Embryonic facial prominence (tissue), 1 donor: ENCODE data around the gene P2RY12.

ENCODE experiments used
- DNase-seq: peaks from one replicate; pipeline ENCODE4 v3.0.0-alpha.2; 2016; ENCODE audit errors: extremely low spot score

The P2RY12 gene

GRCh38 chr3:151346292-151346691, 38.3 kb downstream of the P2RY12 start:
- DNase-seq: no peak

DNA sequence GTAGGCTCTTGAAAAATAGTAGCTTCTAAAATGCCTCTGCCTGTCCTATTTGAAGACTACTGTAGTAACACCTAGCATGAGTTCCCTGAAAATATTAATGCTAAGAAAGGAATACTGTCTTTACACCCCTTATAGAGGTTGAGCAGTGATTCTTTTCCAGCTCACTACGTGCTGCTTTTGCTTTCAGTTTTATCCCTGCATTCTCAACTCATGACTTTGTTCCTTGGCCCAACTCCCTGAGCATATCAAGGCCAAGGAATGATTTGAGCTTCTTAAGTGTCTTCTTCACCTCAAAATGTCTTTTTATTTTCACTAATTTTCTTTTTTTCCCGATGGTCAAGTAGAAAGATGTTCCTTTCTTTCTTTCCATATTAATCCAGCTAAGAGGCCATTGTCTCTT, 38.7 kb downstream of the P2RY12 start:
- DNase-seq: no peak

- DNase-seq: no peak
These were observed 52.9 kb downstream of the P2RY12 start for GRCh38 chr3:151331696-151332095.

- DNase-seq: no peak
These were observed 53.7 kb downstream of the P2RY12 start for GRCh38 chr3:151330899-151331298.

DNA sequence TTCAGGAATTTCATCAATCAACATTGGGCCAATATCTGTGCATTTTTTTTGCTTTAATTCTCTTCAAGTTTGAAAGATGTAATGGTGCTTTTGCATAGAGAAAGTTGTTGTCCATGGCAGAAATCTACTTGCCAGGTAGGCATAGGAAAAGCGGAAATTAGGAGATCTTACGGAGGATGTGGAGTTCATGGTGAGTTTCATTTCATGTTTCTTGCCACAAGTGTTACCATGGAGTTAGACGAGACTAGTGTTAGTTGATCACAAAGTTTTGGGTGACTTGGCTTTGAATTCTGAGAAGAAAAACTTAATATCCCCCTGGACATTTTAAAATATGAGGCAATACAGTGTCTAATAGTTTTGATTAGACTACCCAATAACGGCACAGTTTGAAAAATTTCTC, 54.2 kb downstream of the P2RY12 start:
- DNase-seq: no peak

DNA sequence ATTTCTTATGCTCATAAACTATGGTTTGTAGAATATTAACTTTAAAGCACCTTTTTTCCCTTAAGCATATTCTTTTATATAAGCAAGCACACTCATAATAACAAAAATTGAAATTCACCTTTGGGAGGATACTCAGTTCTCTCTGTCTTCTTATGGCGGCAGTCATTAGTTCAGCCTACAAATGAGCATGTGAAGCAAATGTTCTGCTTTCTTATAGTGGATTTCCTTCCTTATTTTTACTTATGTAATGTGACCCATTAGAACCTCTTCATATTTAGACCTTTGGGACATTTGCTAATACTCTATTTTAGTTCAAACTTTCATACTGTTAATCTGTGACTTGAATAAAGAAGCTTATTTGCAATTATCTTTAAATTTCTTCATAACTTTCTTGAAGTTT, 55.2 kb downstream of the P2RY12 start, which contains the start of gene P2RY13:
Gene P2RY13 (minus strand): TSS at position 187 of the 400 bp plus-strand sequence. CDS start 21 bp downstream, at position 166.
- no peak for DNase-seq

DNA sequence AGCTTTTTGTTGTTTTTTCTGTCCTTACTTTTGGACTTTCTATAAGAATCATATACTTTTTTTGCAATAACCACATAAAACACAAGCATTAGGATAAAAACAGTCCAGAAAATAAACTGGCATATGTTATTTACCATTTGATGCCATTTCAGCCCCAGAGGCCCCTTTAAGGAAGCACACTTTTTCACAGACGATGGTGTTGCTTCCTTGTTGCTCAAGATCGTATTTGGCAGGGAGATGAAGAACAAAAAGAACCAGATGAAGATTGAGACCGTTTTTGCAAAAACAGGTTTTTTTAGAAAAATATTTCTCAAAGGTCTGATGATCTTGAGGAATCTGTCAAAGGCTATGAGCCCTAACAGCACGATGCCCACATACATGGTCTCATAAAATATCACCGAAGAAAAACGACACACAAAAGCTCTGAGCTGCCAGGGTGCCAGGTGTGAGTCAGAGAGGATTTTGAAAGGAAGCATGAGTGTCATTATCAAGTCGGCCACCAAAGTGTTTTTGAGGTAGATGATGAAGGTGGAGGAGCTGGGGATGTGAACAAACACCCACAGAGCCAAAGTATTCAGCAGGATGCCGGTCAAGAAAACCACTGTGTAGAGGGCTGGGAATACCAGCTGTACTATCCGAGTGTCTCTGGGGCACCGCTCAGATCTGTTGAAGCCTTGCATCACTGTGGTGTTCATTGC, 56.1 kb downstream of the P2RY12 start:
- no peak for DNase-seq

DNA sequence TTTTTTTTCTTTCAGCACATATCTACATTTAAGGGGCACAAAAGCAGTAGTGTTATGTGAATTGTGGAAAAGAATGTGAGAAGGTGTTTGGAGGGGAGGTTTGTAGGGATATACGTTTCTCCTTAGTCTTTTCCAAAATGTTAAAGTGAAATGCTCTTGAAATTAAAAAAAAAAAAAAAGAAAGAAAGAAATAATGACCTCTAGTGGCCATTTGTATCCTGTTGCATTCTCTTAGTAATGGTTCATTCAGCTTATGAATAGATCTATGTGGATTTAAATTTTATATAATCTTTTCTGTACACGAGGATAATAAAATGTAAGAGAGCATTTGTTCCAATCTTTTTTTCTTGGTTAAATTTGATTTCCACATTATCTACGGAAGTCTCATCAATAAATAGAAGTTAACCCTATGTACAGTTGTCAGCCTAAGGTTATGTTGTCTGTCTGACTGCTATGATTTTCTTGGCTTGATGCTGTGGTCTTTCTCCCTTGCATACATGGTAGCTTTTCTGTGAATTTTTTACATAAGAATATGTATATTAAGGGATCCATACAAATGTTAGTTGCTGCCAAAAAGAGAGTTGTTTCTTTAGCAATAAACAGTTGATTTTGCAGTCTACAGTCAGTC, 56.9 kb downstream of the P2RY12 start:
- no peak for DNase-seq

- DNase-seq: no peak
These were observed 62.0 kb downstream of the P2RY12 start for GRCh38 chr3:151322511-151322910.

- no peak for DNase-seq
These were observed 63.0 kb downstream of the P2RY12 start for GRCh38 chr3:151321526-151321925.

DNA sequence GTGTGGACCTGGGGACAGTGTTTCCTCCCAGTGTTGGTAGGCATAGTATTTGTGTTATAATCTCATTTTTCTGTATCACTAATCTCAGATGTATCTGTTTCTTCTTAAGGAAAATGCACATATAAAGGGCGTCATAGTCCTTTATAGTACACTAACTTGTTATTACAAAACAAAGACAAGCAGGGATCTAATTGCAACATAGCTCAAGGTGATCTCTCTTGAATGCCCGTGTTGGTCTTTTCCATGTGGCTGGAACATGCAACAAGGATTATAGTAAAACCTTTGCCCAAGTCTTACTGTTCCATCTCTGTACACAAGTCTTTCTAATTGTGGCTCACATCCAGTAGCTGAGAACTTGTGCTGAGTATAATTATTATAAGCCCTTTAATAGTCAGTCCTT, 64.4 kb downstream of the P2RY12 start:
- no peak for DNase-seq

DNA sequence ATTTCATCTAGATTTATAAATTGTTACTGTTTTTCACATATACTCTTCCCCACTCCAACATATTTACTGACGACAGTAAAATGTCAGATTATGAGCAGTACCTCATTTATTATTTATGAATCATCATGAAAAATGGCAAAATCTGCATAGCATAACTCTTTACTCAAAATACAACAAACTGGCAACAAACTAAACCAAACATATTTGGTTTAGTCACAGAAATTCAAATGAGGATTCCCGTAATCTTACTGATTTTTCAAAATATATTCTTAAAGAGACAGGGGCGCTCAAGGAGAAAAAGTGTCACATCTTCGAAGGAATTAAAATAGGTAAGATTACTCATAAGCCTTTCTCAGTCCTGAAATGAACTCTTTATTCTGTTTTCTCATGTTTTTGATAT, 64.9 kb downstream of the P2RY12 start:
- DNase-seq: no peak

GRCh38 chr3:151318991-151319390, 65.6 kb downstream of the P2RY12 start:
- DNase-seq: peak; percentile 12

DNA sequence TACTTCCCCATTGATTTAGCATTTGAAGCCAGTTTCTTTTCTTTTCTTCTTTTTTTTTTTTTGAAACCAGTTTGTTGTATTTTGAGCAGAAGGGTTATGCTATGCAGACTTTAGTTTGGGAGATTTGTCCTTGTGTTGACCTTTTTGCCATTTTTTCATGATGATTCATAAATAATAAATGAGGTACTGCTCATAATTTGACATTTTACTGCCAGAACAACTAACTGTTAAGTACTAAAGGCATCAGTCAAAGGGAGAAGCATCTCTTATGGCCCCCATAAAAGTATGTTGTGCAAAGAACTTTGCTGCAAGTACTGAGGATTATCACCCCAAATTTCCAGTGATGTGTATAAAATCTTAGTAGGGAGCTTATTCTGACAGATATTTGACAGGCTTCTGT, 66.2 kb downstream of the P2RY12 start:
- no peak for DNase-seq

- DNase-seq: no peak
These were observed 68.1 kb downstream of the P2RY12 start, which contains the start of gene GPR87 for GRCh38 chr3:151316267-151316991. TSS of gene GPR87 (minus strand) at chr3:151316820. CDS start at chr3:151300100, 16,720 bp downstream.

- no peak for DNase-seq
These were observed 68.7 kb downstream of the P2RY12 start for GRCh38 chr3:151315846-151316245.

DNA sequence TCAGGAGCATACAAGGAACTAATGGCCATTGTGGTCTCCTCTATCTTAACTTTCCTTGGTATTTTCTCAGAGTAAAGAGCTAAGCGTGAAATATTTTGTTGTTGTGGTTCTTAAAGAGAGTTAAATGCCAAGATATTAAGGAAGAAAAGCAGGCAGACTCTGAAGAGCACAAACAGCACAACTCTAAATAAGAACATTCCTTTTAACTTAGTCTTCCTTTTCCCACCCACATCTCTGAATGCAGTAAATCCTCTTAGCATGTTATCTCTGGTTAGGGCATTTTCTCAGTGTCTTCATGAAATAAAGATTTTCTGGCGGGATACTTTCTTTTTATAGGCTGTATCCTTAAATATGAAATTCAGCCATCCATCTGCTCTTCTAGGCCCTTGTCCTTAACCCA, 69.4 kb downstream of the P2RY12 start:
- no peak for DNase-seq

DNA sequence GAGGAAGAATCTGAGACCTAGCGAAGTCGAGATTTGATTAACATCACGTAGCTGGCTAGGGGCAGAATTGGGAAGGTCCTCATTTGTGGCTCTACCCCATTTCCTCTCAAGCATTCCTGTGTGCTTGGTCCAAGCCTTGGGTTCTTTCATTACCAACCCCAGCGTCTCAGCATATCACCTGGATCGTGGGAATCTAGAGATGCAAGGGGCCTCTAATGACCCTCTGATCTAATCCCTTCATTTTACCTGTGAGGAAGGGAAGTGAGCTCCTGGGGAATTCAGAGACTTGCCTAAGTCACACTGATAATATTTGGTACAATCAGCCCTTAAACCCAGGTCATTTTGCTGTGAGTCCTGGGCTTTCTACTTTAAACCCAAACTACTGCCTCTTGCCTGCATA, 70.0 kb downstream of the P2RY12 start:
- no peak for DNase-seq

- no peak for DNase-seq
These were observed 70.4 kb downstream of the P2RY12 start for GRCh38 chr3:151314137-151314536.

- no peak for DNase-seq
These were observed 71.6 kb downstream of the P2RY12 start for GRCh38 chr3:151312972-151313371.

DNA sequence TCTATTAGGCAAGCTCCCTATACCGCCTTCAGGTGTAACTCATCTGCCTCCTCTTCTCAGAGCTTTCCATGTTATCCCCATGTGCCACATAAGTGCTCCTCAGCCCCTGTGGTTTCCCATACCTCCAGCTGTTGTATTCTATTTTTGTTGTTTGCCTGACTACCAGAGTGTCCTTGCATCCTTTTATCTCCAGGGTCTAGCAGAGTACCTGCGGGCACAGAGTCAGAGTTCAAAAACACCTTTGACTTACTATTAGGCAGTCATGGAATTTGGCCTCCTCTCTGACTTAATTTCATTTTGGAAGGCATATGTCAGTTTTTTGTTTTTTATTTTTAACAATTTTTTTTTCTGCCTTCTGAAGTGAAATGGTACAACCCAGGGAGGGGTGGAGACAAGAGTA, 75.0 kb downstream of the P2RY12 start:
- DNase-seq: no peak

- no peak for DNase-seq
These were observed 76.7 kb downstream of the P2RY12 start for GRCh38 chr3:151307583-151308488.
